NOMO-1 treated with DMSO at 0.1 percent for 48 hours (cell line): ENCODE measurements around the gene HTR7.
"Not testable (repeated sequence)": the region's sequence is repeated elsewhere in the genome, so short reads cannot be mapped to it uniquely, and the experiment has no call there.

Experiments used
- DNase-seq: peaks from one replicate; lab custom pipeline; 2025; ENCODE audit not compliant: unreplicated experiment; lab: John Stamatoyannopoulos, UW

HTR7 gene

DNA sequence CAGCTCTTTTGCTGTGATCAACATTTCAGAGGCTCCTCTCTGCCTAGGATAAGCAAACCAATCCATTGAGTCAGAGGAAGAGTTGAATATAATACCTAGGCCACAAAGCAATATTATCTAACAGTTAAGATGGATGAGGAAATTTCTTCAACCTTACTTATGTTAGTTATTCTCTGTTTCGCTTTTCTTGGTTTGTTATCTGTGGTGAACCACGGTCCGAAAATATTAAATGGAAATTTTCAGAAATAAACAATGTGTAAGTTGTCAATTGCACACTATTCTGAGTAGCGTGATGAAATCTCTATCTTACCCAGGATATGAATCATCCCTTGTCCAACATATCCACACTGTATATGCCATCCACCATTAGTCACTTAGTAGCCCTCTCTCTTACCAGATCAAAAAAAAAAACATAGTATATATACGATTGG is 1.5 kb upstream of the HTR7 start:
- peak; percentile 71 for DNase-seq

DNA sequence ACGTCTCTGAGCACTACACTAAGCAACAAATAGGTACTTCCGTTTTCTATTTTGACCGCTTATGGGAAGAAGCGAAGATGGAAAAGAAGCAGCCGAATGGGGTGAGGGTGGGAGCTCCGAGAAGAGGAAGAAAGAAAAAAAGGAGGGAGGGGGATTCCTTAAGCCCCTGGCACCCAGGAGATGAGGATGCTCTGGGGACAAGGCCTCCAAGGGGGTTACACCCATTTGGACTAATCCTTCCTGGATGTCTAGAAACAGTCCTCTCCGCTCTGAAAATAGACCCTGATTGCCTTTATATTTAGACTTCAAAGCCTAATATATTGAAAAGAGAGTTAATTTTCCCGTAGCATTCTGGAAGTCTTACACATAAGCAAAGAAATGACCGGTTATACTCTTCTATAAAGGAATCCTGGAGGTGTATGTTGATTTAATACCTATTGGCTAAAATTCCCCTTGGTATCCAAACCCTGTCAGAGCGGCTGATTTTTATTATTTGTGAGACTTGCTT is 676 bp upstream of the HTR7 start:
- no peak for DNase-seq

DNA sequence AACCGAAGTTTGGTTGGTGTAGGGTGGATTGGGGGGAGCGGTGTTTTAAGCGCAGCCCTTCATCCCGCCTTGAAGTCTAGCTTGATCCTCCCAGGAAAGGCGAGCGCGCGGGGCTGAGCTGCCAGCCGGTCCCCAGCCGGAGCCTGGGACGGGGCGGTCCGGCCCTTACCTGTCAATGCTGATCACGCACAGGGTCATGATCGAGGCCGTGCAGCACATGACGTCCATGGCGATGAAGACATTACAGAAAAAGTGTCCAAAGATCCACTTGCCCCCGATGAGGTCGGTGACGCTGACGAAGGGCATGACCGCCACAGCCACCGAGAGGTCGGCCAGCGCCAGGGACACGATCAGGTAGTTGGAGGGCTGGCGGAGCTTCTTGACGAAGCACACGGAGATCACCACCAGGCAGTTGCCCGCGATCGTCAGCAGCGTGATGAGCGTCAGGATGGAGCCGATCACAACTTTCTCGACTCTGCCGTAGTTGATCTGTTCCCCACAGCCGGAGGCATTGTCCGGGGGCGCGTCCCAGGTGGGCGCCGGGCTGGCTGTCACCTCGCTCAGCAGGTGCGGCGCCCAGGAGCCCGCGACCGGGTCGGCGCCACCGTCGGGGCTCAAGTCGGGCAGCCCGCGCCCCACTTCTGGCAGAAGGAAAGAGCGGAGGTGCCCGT is 740 bp downstream of the HTR7 start:
- no peak for DNase-seq

DNA sequence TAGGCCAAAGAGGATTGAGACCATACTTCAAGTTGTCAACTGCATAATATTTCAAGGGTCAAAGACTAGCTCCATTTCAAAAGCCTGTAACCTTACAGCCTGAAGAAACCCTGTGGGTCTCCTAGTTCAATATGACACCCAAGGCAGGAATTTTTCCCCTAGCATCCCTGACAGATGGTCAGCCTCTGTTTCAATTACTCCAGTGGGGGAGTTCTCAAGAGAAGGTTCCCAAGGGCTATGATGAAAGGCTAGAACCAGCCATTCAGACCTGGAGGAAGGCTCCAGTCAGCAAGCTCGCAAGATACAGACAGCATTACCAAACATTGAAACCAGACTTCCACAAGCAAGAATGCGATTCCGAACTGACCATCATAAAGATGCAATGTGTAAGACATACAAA is 1.6 kb downstream of the HTR7 start:
- DNase-seq, result no peak

DNA sequence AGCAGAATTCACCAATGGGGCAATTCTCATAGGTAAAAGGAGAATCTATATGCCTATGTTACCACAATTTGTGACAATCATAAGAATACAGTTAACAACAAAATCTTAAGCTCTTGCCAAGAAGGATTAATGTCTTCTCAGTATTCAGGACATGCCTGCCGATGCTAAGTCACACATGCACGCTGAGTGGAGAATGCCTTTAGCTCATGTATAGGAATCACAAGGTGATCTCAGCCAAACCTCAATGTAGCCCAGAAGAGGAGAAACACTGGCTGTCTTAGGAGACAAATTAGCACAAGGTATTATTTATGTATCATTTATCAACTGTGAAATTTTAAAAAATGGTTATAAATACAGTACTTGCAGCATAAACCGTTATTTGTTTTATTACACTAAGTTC is 2.7 kb downstream of the HTR7 start:
- DNase-seq, result no peak

DNA sequence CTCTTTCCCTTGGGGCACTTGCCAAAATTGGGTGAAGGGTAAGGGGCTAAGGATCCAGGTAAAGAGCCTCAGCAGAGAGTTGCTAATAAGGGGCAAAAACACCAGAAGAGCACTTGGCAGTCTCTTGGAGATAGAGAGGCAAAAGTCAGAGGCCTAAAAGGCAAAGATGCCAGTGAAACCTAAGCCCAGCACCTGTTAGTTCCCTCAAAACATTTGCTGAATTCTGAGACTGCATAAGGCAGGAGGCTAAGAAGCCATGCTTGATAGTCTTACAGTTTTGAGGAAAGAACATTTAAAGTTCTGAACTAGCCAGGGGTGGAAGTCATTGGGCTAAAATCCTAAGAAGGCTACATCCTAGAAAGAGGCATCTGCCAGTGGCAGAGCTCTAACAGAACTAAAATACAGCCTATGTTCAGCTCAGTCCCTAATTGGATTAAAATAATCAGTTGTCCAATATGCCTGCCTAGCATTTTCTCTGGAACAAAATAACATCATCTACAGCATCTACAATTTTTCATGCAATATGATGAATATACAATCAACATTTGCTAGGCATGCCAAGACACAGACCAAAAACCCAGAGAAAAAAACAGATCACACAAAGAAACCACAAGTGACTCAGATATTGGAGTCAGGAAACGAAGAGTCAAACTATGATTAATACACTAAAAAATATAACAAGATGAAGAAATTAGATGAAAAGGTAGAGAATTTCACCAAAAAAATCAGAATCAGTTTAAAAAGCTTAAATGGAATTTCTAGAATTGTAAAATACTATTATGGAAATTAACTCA is 7.7 kb downstream of the HTR7 start:
- DNase-seq, result no peak

DNA sequence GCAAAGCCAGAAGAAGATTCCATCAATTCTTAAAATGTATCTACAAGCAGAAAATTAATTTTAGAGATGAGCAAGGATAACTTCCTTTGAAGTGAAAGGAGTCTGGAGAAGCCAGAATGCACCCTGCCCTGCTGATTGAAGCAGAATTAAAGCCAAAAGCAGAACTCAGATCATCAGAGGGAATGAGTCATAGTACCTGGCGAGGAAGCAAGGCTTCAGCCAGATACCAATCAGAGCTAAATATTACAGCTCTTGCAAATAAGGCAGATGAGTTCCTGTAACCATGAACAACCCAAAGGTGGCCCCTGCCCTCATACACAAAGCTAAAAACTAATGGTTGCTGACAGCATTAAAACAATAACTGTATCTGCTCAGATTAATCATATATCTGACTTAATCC is 10.4 kb downstream of the HTR7 start:
- DNase-seq, result peak; percentile 94

DNA sequence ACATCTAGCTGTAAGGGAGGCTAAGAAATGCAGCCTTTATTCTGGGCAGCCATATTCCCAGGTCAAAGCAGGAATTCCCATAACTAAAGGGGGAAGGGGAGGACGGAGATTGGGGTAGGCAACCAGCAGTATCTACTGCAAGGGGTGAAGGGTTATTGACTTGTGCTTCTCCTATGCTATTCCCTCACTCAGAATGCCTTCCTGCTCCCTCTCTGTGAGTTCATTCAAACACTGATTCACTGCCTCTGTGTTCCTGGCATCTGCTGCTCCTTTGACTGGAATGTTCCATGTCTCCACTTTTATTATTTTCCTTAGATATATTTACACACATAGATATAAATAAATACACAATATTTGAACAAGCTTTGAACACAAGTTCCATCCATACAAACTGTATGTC is 11.1 kb downstream of the HTR7 start:
- no peak for DNase-seq

DNA sequence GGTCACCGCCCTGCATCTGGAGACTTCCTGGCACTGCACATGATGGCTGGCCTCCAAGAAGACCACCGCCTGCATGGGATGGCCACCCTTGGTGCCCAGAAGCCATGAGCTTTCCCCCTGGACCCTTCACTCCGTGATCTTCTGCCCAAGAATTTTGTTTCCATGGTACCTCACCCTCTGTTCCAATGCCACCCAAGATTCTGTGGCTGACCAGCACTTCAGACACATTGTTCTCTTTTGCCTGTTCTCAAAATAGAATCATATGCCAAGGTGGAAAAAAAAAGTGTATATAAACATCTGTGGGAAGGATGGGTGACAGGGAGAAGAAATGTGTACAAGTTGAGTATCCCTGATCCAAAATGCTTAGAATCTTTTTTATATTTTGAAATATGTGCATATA is 12.1 kb downstream of the HTR7 start:
- DNase-seq, result no peak

DNA sequence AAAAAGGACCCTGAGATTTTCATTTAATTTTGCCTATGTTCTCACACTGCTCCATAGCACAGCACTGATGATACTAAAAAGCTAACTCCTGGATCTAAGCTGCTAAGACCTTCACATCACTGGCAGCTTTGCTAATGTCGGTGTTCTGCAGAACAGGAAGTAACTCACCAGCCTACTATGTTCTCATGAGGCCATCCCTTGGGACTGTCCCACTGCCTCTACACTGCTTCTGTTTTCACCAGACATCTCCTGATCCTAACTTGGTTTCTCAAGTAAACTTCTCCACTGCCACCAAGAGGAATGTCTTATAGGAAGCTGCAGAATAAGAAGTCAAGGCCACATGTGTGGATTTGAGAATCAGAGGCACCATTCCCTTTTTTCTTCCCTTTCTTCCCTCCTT is 15.1 kb downstream of the HTR7 start:
- no peak for DNase-seq

DNA sequence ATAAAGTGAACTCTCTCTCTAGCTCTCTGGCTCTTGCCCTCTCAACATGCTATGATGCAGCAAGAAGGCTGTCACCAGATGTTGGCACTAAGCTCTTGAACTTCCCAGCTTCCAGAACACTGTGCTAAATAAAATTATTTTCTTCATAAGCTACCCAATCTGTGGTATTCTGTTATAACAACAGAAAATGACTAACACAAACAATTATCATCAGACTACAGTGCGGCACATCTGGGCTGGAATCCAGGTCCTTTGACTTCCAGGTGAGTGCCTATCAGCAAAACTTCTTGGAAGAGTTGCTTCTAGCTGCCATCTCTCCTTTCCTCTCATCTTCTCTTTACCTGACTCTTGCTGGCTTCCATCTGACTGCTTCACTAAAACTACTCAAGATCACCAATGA is 20.4 kb downstream of the HTR7 start:
- DNase-seq, result no peak

DNA sequence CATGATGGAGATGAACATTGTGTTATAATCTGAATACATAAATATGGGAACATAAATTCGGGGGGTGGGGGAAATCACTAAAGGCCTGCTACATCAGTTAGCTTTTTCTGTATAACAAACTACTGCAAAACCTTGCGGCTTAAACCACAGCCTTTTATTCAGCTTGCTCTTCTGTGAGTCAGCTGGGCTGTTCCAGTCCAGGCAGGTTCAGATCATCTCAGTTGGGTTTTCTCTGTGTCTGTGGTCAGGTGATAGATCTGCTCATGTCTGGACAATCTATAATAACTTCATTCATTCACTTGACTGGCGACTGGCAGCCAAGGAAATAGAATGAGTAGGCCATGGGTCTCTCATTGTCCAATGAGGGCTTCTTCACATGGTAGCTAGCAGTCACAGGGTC is 23.5 kb downstream of the HTR7 start:
- no peak for DNase-seq

DNA sequence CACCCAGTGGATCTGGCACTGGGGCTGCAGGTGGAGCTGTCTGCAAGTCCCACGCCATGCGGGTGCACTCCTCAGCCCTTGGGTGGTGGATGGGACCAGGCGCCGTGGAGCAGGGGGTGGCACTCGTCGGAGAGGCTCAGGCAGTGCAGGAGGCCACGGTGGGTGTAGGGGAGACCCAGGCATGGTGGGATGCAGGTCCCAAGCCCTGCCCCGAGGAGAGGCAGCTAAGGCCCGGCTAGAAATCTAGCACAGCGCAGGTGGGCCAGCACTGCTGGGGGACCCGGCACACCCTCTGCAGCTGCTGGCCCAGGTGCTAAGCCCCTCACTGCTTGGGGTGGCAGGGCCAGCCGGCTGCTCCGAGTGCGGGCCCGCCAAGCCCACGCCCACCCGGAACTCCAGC is 25.7 kb downstream of the HTR7 start:
- DNase-seq, result no peak

DNA sequence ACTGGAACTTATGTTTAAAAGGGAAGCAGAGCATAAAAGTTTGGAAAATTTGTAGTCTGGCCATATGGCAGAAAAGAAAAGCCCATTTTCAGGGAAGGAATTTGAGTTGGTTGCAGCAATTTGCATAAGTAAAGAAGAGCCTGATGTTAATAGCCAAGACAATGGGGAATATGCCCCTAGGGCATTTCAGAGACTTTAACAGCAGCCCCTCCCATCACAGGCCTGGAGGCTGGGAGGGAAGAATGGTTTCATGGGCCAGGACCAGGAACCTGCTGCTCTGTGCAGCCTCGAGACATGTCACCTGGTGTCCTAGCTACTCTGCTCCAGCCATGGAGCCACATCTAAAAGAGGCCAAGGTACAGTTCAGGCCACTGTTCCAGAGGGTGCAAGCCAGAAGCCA is 35.3 kb downstream of the HTR7 start:
- no peak for DNase-seq

DNA sequence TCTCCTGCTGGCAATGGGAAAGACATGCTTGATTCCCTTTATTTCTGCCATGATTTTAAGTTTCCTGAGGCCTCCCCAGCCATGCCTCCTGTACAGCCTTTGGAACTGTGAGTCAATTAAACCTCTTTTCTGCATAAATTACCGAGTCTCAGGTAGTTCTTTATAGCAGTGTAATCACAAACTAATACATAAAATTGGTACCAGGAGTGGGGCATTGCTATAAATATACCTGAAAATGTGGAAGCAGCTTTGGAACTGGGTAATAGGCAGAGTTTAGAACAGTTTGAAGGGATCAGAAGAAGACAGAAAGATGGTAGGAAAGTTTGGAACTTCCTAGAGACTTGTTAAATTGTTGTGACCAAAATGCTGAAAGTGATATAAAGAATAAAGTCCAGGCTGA is 36.0 kb downstream of the HTR7 start:
- not testable (repeated sequence) for DNase-seq

DNA sequence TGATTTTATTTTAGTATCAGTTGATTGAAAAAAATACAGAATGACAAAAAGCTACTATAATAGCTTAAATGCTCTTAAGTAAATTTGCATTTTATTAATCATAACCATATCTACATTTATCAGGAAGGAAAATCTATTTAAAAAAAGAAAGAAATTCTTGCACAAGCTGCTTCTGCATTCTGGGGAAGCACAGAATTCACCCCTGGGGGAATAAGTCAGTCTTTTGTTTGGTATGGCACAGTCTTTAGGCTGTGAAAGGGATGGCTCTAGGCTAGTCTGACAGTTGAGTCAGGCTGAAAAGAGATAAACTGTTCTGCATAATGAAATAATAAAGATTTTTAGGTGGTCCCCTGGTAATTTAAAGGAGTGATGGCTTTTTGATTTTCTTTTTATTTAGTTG is 37.9 kb downstream of the HTR7 start:
- DNase-seq, result no peak

DNA sequence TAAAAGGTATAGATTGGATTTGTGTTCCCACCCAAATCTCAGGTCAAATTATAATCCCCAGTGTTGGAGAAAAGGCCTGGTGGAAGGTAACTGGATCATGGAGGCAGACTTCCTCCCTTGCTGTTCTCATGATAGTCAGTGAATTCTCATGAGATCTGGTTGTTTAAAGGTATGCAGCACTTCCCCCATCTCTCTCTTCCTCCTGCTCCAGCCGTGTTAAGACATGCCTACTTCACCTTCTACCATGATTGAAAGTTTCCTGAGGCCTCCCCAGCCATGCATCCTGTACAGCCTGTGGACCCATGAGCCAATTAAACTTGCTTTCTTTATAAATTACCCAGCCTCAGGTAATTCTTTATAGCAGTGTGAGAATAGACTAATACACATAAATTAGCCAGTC is 39.1 kb downstream of the HTR7 start:
- DNase-seq, result no peak

DNA sequence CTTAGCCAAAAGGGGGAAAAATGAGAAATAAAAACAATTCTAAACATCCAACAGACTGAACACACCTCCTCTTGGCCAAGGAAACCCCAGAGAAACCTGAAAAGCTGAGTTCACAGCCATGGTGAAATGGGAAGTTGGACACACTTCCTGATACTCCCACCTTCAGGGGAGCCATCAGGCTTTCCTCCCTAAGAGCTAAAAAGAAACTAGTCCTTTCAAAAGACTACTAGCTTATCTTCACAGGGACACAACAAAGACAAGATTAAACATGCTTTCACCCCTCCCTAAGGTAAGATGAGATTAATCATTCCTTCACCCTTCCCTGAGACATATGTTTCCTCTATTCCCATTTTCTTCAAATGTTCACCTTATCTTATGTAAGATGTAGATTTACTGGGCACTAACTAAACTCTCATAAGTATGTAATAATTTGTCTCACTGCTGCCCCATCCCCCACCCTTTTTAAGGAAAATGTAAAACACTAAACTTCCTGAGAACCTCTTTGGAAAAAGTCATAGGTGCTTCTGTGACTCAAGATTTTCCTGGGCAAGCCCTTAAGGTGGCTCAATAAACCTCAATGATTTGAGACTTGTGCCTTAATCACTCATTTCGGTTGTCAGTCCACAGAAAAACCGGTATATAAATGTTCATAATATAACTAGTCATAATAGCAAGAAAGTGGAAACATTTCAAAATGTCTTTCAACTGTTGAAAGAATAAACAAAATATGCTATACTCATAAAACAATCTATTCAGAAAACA is 40.5 kb downstream of the HTR7 start:
- DNase-seq, result peak; percentile 4

DNA sequence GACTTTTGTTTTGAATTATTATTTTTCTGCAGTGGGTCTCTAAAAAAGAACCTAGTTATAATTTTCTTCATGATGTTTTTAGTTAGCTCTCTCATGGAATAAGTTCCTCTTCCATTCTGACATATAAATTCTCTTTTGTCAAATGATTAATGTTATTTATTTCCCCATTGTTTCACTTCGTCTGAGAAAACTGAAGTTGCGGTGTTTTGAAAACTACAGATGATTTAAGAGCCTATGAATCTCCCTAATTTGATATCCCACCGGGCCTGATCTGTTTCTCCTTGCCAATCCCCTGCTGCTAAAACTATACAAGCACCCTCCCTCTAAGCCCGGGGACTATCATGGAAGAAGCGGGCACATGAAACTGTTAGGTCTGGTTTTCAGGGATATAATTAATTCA is 41.4 kb downstream of the HTR7 start:
- DNase-seq, result peak; percentile 58

DNA sequence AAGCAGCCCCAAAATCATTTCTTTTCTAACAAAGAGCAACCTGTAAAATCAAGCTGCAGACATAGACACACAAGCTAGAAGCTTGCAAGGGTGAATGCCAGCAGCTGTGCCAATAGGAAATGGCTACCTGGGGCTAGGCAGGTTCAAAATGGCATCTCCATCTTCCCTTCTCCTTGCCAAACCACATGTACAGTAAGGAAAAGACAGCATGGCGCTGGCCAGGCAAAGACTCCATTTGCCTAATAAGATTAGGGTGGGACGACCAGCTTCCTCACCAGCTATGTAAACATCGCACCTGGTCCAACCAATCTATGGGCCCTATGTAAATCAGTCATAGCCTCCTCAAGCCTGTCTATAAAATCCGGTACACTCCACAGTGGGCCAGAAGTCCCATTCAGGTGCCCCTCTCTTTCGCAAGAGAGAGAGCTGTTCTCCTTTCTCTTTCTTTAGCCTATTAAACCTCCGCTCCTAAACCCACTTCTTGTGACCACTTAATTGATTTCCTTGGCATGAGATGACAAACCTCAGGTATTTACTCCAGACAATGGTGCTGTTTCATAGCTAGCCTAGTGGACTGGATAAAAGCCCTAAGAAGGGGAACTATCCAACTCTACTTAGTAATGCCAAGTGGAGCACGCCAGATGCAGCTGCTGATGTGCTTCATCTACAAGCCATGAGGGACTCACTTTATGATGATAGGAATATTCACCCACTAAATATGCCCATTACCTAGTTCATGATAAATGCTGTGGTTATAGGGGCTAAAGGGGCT is 44.1 kb downstream of the HTR7 start:
- DNase-seq, result no peak

DNA sequence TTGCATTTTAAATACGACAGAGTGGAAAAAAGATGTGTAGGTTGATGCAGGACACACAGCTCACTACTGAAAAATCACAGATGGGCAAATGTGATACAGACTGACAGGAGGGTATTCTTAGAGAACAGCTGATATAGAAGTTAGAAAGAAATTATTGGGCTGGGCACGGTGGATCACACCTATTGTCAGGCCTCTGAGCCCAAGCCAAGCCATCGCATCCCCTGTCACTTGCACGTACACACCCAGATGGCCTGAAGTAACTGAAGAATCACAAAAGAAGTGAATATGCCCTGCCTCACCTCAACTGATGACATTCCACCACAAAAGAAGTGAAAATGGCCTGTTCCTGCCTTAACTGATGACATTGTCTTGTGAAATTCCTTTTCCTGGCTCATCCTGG is 50.7 kb downstream of the HTR7 start:
- not testable (repeated sequence) for DNase-seq
